MCF 10A (cell line): Measurements from ENCODE around the gene NAXE. TPM values are rescaled to one million over a fixed set of nuclear protein-coding genes. Genes with fewer than 3 reads are reported as not detected.

Source experiments
- BruUV-seq: library from RNA; stranded (reverse); fragments of 400-500 nt; replicated peaks from 2 replicates; lab custom pipeline; 2021; lab: Mats Ljungman, UMichigan
- CTCF ChIA-PET: fragments of 300-600 bp; sonication (Branson Sonifier 250); formaldehyde crosslinking; extraction: SDS; loops from one replicate; lab custom pipeline; 2021; ENCODE audit warnings: antibody characterized with exemption, inconsistent platforms; lab: Yijun Ruan, JAX
- POLR2A ChIA-PET: fragments of 300-600, 350-650 bp; sonication (Branson Sonifier 250); formaldehyde crosslinking; extraction: SDS; loops from one replicate; lab custom pipeline; 2020; ENCODE audit warnings: antibody characterized with exemption, inconsistent platforms; lab: Yijun Ruan, JAX
- DNase-seq: peaks from one replicate; pipeline ENCODE4 v3.0.0-alpha.2; 2018; ENCODE audit not compliant: unreplicated experiment
- H3K27ac Mint-ChIP-seq: one replicate; pipeline ENCODE4 v1.8.0; 2022; ENCODE audit warnings: mild to moderate bottlenecking, low read depth, mixed read lengths; ENCODE audit not compliant: unreplicated experiment
- H3K27me3 Mint-ChIP-seq: one replicate; pipeline ENCODE4 v1.8.0; 2022; ENCODE audit warnings: mixed read lengths; ENCODE audit not compliant: insufficient read depth, unreplicated experiment
- H3K36me3 Mint-ChIP-seq: one replicate; pipeline ENCODE4 v1.8.0; 2022; ENCODE audit warnings: mild to moderate bottlenecking, moderate library complexity, mixed read lengths; ENCODE audit not compliant: insufficient read depth, unreplicated experiment
- H3K4me1 Mint-ChIP-seq: one replicate; pipeline ENCODE4 v1.8.0; 2022; ENCODE audit warnings: mixed read lengths; ENCODE audit not compliant: insufficient read depth, unreplicated experiment
- H3K4me3 Mint-ChIP-seq: one replicate; pipeline ENCODE4 v1.8.0; 2022; ENCODE audit warnings: mild to moderate bottlenecking, moderate library complexity, mixed read lengths; ENCODE audit not compliant: unreplicated experiment
- H3K9me3 Mint-ChIP-seq: one replicate; pipeline ENCODE4 v1.8.0; 2022; ENCODE audit warnings: mixed read lengths; ENCODE audit not compliant: unreplicated experiment
- intact Hi-C: fragments of 100-400 bp; cut with micrococcal nuclease; formaldehyde crosslinking; loops from 2 replicates; pipeline ENCODE4 v1.14.1; 2022
- total RNA-seq: library from RNA; stranded (reverse); gene quantifications from 2 replicates; pipeline ENCODE4 v1.2.3, GENCODE V29; 2022
- TF ChIP-seq, protein P1 (sequence below): fragments of 200-600 bp; IDR thresholded peaks from one replicate; pipeline ENCODE4 v1.8.0; 2022; ENCODE audit warnings: antibody characterized with exemption, mild to moderate bottlenecking; ENCODE audit not compliant: unreplicated experiment

The NAXE gene
- total RNA-seq, 1 experiment from 2014 or later = 155 TPM

DNA sequence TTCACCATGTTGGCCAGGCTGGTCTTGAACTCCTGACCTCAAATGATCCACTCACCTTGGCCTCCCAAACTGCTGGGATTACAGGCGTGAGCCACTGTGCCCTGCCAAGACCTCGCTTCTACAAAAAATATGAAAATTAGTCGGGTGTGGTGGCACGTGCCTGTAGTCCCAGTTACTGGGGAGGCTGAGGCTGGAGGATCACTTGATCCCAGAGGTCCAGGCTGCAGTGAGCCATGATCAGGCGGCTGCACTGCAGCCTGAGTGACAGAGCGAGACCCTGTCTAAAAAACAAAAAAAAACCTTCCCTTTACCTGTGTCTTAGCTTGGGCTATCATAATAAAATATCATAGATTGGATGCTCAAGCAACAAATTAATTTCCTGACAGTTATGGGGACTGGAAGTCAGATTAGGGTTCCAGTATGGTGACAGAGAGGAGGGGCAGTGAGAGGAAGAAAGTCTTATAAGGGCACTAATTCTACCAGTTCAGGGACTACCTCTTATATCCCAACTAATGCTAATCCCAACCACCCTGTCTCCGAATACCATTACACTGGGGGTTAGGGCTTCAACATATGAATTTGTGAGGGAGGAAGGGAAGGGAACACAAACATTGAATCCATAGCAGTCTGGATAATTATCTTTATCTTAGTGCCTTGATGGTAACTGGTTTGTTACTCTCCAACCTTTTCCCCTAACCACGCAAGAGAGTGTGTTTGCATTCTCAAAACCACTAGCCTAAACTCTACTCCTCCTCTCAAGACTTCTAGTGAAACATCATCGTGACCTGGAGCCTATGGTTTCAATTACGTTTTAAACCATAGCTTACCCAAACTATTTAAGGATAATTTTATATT lies 1.0 kb upstream of the NAXE start:
- no peak for DNase-seq
- TF ChIP-seq, protein P1, sequence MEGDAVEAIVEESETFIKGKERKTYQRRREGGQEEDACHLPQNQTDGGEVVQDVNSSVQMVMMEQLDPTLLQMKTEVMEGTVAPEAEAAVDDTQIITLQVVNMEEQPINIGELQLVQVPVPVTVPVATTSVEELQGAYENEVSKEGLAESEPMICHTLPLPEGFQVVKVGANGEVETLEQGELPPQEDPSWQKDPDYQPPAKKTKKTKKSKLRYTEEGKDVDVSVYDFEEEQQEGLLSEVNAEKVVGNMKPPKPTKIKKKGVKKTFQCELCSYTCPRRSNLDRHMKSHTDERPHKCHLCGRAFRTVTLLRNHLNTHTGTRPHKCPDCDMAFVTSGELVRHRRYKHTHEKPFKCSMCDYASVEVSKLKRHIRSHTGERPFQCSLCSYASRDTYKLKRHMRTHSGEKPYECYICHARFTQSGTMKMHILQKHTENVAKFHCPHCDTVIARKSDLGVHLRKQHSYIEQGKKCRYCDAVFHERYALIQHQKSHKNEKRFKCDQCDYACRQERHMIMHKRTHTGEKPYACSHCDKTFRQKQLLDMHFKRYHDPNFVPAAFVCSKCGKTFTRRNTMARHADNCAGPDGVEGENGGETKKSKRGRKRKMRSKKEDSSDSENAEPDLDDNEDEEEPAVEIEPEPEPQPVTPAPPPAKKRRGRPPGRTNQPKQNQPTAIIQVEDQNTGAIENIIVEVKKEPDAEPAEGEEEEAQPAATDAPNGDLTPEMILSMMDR = no peak
- ChIA-PET POLR2A (interaction anchor here (0.7 to 6.1 kb wide), 19 partner anchors 9 to 205 kb away, joined by 3 to 134 read pairs (median 4); partner anchors contain the start of genes GPATCH4, ISG20L2, MEF2D and METTL25B), CTCF (interaction anchor here (0.6 to 2.6 kb wide), 23 partner anchors 9 to 287 kb away, joined by 3 to 20 read pairs (median 5); partner anchors contain the start of genes GPATCH4 and IQGAP3)
- BruUV-seq = no TSS peak
- H3K4me3 Mint-ChIP-seq = peak overlapping the region; percentile 77
- intact Hi-C loops = no loop called here
- peaks cover 13% of the 10 kb centered on the region for H3K4me1 Mint-ChIP-seq
- H3K27ac Mint-ChIP-seq = peak overlapping the region; percentile 65
- peaks cover 23% of the 10 kb centered on the region for H3K36me3 Mint-ChIP-seq
- H3K27me3 Mint-ChIP-seq = no peaks in the 10 kb centered on the region
- H3K9me3 Mint-ChIP-seq = no peaks in the 10 kb centered on the region

DNA sequence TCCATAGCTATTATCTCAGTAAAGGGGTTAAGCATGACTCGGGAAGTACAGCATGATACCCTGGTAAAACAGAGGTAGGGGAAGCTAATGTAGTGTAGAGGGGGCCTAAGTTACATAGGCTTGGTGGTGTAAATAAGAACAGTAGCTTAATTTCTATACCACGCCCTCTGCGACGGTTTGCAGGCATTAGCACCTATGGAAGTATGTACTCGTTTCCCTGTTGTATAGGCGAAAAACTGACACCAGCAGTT lies 470 bp upstream of the NAXE start:
- CTCF ChIA-PET = interaction anchor here (0.6 to 2.6 kb wide), 23 partner anchors 9 to 286 kb away, joined by 3 to 20 read pairs (median 5); partner anchors contain the start of genes GPATCH4 and IQGAP3
- no TSS peak for BruUV-seq
- Mint-ChIP-seq H3K27ac (peak overlapping the region; percentile 65), H3K4me1 (peaks cover 13% of the 10 kb centered on the region), H3K36me3 (peaks cover 29% of the 10 kb centered on the region), H3K9me3 (no peaks in the 10 kb centered on the region), H3K4me3 (peak overlapping the region; percentile 77), H3K27me3 (no peaks in the 10 kb centered on the region)
- no peak for DNase-seq
- POLR2A ChIA-PET = interaction anchor here (0.7 to 6.1 kb wide), 24 partner anchors 10 to 308 kb away, joined by 3 to 134 read pairs (median 6); partner anchors contain the start of genes GPATCH4, ISG20L2, MEF2D and METTL25B
- TF ChIP-seq, protein P1 = no peak
- intact Hi-C loops = no loop called here

DNA sequence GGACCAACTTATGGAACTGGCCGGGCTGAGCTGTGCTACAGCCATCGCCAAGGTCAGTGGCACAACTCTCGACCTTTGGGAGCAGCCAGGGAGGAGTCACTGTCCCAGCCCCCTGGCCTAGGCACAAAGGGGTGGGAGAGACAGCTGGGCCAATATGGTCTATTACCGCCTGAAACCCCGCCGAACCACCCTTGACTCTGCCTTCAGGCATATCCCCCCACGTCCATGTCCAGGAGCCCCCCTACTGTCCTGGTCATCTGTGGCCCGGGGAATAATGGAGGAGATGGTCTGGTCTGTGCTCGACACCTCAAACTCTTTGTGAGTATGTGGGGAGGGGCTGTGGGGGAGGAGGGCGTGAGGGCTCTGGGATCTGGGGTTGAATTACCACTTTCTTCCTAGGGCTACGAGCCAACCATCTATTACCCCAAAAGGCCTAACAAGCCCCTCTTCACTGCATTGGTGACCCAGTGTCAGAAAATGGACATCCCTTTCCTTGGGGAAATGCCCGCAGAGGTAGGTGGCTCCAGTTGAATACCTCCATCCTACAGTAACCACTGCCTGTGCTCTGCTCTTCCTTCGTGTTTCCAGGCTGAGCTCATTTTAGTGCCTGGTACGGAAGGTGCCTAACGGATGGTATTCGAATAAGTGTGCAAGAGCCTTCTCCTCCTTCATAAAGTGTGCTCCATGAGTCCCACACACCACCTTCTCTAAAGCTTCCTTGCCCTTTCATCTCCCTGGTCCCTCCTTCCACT lies 758 bp downstream of the NAXE start:
- intact Hi-C loops = no loop called here
- BruUV-seq = no TSS peak
- peak overlapping the region; percentile 77 for H3K4me3 Mint-ChIP-seq
- peak overlapping the region; percentile 65 for H3K27ac Mint-ChIP-seq
- ChIA-PET CTCF (interaction anchor here (0.5 to 2.6 kb wide), 20 partner anchors 7 to 610 kb away, joined by 3 to 20 read pairs (median 5); no protein-coding TSS in a partner anchor), POLR2A (interaction anchor here (0.6 to 6.1 kb wide), 26 partner anchors 11 to 310 kb away, joined by 3 to 134 read pairs (median 6); partner anchors contain the start of genes GPATCH4, ISG20L2, MEF2D and METTL25B)
- no peaks in the 10 kb centered on the region for H3K27me3 Mint-ChIP-seq
- peaks cover 13% of the 10 kb centered on the region for H3K4me1 Mint-ChIP-seq
- TF ChIP-seq, protein P1 = no peak
- peaks cover 40% of the 10 kb centered on the region for H3K36me3 Mint-ChIP-seq
- peak; percentile 27 for DNase-seq
- H3K9me3 Mint-ChIP-seq = no peaks in the 10 kb centered on the region
